Smooth muscle cell (in vitro differentiated cells): ENCODE data around the gene WFDC12. TPM values are rescaled to one million over a fixed set of nuclear protein-coding genes. Genes with fewer than 3 reads are reported as not detected.
A peak's percentile ranks its signal among the peaks of the same experiment; 100 is the strongest.

Source experiments
- DNase-seq: peaks from one replicate; lab custom pipeline; 2025; ENCODE audit not compliant: unreplicated experiment; lab: John Stamatoyannopoulos, UW
- H2AFZ ChIP-seq: fragments of 200-600 bp; sonication (generic); 2 replicates; pipeline ENCODE4 v1.6.0; 2016; ENCODE audit warnings: antibody characterized with exemption, low read depth, mild to moderate bottlenecking
- H3F3A ChIP-seq: fragments of 200-600 bp; sonication (generic); 2 replicates; pipeline ENCODE4 v1.6.0; 2017; ENCODE audit warnings: antibody characterized with exemption, low read depth
- H3K27ac ChIP-seq: fragments of 200-600 bp; sonication (generic); 2 replicates; pipeline ENCODE4 v1.5.1; 2016; ENCODE audit warnings: low read depth, mild to moderate bottlenecking
- H3K27me3 ChIP-seq: fragments of 200-600 bp; sonication (generic); 2 replicates; pipeline ENCODE4 v1.6.1; 2016; ENCODE audit warnings: low read depth, mild to moderate bottlenecking
- H3K36me3 ChIP-seq: fragments of 200-600 bp; sonication (generic); 2 replicates; pipeline ENCODE4 v1.5.1; 2016; ENCODE audit warnings: low read depth
- H3K4me1 ChIP-seq: fragments of 200-600 bp; sonication (generic); 2 replicates; pipeline ENCODE4 v1.5.1; 2016; ENCODE audit warnings: low read depth
- H3K4me2 ChIP-seq: fragments of 200-600 bp; sonication (generic); 2 replicates; pipeline ENCODE4 v1.6.0; 2016; ENCODE audit warnings: mild to moderate bottlenecking
- H3K4me3 ChIP-seq: fragments of 200-600 bp; sonication (generic); 2 replicates; pipeline ENCODE4 v1.5.1; 2016; ENCODE audit warnings: mild to moderate bottlenecking
- H3K79me2 ChIP-seq: fragments of 200-600 bp; sonication (generic); 2 replicates; pipeline ENCODE4 v1.6.0; 2016; ENCODE audit warnings: low read depth, mild to moderate bottlenecking
- H3K9ac ChIP-seq: fragments of 200-600 bp; sonication (generic); 2 replicates; pipeline ENCODE4 v1.6.0; 2016; ENCODE audit warnings: low read depth
- H3K9me3 ChIP-seq: fragments of 200-600 bp; sonication (generic); replicated peaks from 2 replicates; pipeline ENCODE4 v1.5.1; 2016; ENCODE audit warnings: low read depth
- H4K20me1 ChIP-seq: fragments of 200-600 bp; sonication (generic); 2 replicates; pipeline ENCODE4 v1.6.0; 2016; ENCODE audit warnings: low read depth
- WGBS: methylation state at CpG from one replicate; pipeline ENCODE4 v1.1.7; 2016; ENCODE audit warnings: low lambda C conversion rate; 5-methylcytosine and 5-hydroxymethylcytosine counted together
- polyA plus RNA-seq: library from polyadenylated mRNA; unstranded; fragments of >200 nt; fragmentation: Nextera tagmentation; extraction: Ambion mirVana; gene quantifications from 2 replicates; pipeline ENCODE4 v1.2.1, GENCODE V29; 2016
- total RNA-seq: library from RNA; depleted of rRNA; stranded (reverse); fragments of >200 nt; gene quantifications from 2 replicates; pipeline ENCODE4 v1.2.3, GENCODE V29; 2014
- TF ChIP-seq, protein P1 (sequence below): fragments of 200-600 bp; sonication (generic); IDR thresholded peaks from 2 replicates; pipeline ENCODE4 v1.5.1; 2017; ENCODE audit warnings: borderline replicate concordance, mild to moderate bottlenecking, antibody characterized with exemption; ENCODE audit not compliant: insufficient read depth, poor library complexity, severe bottlenecking

Gene WFDC12
- total and polyA plus RNA-seq, 2 experiments from 2014 or later = not detected

DNA sequence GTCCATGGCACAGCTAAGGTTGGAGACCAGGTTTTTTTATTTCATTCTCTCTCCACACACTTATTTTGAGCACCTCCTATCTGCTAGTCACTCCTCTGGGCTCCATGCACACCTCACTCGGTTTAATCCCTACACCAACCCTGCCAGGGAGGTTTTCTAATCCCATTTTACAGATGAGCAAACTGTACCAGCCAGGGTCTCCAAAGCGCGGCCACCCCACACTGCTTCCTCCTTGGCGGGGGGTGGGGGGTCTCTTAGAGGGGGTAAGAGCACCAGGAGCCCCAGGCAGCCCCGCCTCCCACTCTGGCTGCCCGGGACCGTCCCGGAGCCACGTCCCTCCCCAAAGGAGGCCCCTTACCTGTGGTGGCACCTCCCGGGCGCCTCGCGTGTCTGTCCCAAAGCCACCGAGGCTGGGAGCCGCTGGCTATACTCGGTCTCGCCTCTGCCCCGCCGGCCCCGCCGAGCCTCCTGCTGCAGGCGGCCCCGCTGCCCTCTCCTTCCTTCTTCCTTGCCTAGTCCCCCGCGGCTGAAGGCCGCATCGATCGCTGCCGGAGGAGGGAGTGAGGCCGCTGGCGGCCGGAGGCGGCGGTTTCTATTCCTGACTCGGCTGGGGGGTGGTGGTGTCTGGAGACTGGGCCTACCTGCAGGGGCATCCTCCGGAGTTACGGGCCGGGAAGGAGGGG is 23.6 kb downstream of the WFDC12 start, which contains the start of gene KCNS1:
Gene KCNS1, minus strand, starts transcription at position 565 of the 683 bp plus-strand sequence. CDS start 1,891 bp downstream, outside the sequence.
- Histone ChIP-seq H3K9me3 (no peaks in the 10 kb centered on the region), H3K79me2 (no peaks in the 10 kb centered on the region), H3K27me3 (peaks cover 10% of the 10 kb centered on the region), H3K9ac (no peak within 1 kb of the TSS), H2AFZ (peak within 1 kb of the TSS; percentile 63), H3K4me2 (peak within 1 kb of the TSS; percentile 81), H3K4me3 (peak within 1 kb of the TSS; percentile 39), H3K4me1 (no peaks in the 10 kb centered on the region), H4K20me1 (no peaks in the 10 kb centered on the region), H3K27ac (no peak within 1 kb of the TSS), H3F3A (no peaks in the 10 kb centered on the region), H3K36me3 (no peaks in the 10 kb centered on the region)
- DNase-seq = no peak
- TF ChIP-seq, protein P1, sequence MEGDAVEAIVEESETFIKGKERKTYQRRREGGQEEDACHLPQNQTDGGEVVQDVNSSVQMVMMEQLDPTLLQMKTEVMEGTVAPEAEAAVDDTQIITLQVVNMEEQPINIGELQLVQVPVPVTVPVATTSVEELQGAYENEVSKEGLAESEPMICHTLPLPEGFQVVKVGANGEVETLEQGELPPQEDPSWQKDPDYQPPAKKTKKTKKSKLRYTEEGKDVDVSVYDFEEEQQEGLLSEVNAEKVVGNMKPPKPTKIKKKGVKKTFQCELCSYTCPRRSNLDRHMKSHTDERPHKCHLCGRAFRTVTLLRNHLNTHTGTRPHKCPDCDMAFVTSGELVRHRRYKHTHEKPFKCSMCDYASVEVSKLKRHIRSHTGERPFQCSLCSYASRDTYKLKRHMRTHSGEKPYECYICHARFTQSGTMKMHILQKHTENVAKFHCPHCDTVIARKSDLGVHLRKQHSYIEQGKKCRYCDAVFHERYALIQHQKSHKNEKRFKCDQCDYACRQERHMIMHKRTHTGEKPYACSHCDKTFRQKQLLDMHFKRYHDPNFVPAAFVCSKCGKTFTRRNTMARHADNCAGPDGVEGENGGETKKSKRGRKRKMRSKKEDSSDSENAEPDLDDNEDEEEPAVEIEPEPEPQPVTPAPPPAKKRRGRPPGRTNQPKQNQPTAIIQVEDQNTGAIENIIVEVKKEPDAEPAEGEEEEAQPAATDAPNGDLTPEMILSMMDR = no peak
- 9% methylated on average over 28 of the region's 38 CpGs for WGBS

DNA sequence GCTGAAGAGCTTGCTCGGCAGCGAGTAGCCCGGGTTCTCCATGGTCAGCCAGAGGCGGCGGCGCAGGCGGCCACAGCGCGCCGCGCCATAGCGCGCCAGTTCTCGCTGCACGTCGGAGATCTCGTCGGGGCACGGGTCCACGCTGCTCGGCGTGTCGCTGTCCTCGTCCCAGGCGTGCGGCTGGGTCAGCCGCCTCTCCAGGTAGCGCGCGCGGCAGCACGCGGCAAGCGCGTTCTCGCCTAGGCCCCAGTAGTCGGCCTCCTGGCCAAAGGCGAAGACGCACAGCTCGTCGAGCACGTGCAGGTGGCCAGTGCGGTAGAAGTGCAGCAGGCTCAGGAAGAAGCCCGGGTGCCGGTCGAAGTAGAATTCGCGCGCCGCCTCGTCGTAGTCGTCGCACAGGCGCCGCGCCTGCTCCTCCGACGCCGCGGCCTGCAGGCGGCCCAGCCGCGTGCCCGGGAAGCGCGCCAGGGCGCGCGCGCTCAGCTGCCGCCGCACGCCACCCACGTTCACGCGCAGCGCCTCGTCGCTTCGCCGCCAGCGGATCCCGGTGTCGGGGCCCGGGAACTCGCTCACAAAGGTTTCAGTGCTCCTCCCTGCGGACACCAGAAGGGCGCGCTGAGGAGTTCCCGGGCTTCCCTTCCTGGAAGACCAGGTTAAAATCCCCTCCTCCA is 26.0 kb downstream of the WFDC12 start:
- Histone ChIP-seq H3K4me3 (no peak overlapping the region), H3K27me3 (peaks cover 10% of the 10 kb centered on the region), H3K4me1 (no peaks in the 10 kb centered on the region), H3K4me2 (peak overlapping the region; percentile 40), H3K79me2 (no peaks in the 10 kb centered on the region), H4K20me1 (no peaks in the 10 kb centered on the region), H2AFZ (no peak overlapping the region), H3K36me3 (no peaks in the 10 kb centered on the region), H3K9me3 (no peaks in the 10 kb centered on the region), H3K9ac (no peak overlapping the region), H3F3A (no peaks in the 10 kb centered on the region), H3K27ac (no peak overlapping the region)
- WGBS = 56% methylated on average over 88 of the region's 91 CpGs
- no peak for DNase-seq
- TF ChIP-seq, protein P1 = no peak

DNA sequence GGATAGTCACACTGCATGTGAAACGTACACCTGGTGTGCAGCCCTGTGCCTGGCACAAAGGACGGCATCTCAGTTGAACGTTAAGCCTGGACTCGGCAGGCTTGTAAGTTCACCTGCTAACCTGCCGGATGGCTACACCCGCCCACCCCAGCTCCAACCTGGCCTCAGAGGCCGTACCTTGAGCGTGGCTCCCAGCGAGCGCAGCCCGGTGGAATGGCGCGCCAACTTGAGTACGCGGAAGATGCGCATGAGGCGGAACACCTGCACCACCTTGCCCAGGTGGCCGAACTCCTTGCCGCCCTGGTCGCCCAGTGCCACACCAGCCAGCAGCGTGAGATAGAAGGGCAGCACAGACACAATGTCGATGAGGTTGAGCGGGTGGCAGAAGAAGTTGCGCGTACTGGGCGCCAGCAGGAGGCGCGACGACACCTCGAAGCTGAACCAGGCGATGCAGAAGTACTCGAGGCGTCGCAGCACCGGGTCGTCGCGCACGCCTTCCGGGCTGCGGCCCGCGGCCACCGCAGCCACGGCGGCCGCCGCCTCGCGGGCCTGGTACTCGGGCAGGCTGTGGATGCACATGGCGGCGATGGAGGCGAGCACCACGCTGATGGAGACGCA is 26.7 kb downstream of the WFDC12 start:
- no peak overlapping the region for H3K27ac ChIP-seq
- H2AFZ ChIP-seq = no peak overlapping the region
- H3K4me2 ChIP-seq = no peak overlapping the region
- no peak overlapping the region for H3K9ac ChIP-seq
- no peak overlapping the region for H3K4me3 ChIP-seq
- no peaks in the 10 kb centered on the region for H3K36me3 ChIP-seq
- 98% methylated on average over 53 of the region's 56 CpGs for WGBS
- H3K79me2 ChIP-seq = no peaks in the 10 kb centered on the region
- DNase-seq = no peak
- no peaks in the 10 kb centered on the region for H3F3A ChIP-seq
- no peaks in the 10 kb centered on the region for H3K9me3 ChIP-seq
- H3K4me1 ChIP-seq = no peaks in the 10 kb centered on the region
- peaks cover 10% of the 10 kb centered on the region for H3K27me3 ChIP-seq
- H4K20me1 ChIP-seq = no peaks in the 10 kb centered on the region
- TF ChIP-seq, protein P1 = no peak
